Gastroesophageal sphincter (tissue), 3 donors: Measurements from ENCODE around the gene TET2.

Source experiments
- CTCF ChIP-seq, 4 experiments: fragments of 200-600 bp in 2 of 4; fragments of 450-650 bp in 2 of 4; sonication (generic) in 1 of 4; IDR thresholded peaks; one replicate each; pipeline ENCODE4 v1.5.1; 2017 to 2019; ENCODE audit warnings: antibody characterized with exemption in 4 of 4, mild to moderate bottlenecking in 2 of 4, moderate library complexity in 2 of 4
- EP300 ChIP-seq: sonication (generic); formaldehyde crosslinking; IDR thresholded peaks from one replicate; pipeline ENCODE4 v1.6.1; 2017; ENCODE audit warnings: antibody characterized with exemption, mild to moderate bottlenecking
- POLR2A ChIP-seq, 2 donors: fragments of 450-650 bp; IDR thresholded peaks; one replicate each; pipeline ENCODE4 v1.6.1; 2017; ENCODE audit warnings: antibody characterized with exemption in 2 of 2, mild to moderate bottlenecking in 2 of 2, moderate library complexity in 1 of 2
- POLR2AphosphoS5 ChIP-seq: sonication (generic); formaldehyde crosslinking; IDR thresholded peaks from one replicate; pipeline ENCODE4 v1.6.1; 2017; ENCODE audit warnings: antibody characterized with exemption

DNA sequence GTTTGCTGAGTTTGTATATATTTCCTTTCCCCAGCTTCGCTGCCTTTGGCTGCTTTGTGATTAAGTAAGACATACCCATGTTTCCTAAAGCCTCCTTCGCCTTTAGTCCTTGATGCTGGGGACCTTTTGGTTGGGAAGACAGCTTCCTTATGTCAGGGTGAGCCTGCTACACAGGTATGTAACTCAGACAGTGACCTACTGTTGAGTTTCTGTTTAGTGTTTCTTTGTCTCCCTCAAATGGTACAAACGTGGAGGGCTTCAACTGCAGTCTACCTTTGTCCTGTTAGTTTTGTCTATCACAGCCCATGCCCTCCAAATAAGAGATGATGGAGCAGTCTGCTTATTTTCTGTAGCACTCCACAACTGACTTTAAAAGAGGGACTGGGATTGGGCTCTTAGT, 59.5 kb downstream of the TET2 start:
- TF ChIP-seq CTCF (IDR thresholded peaks at IDR 0.05) (no peak), EP300 (no peak), POLR2AphosphoS5 (no peak), POLR2A (IDR thresholded peaks at IDR 0.05) (no peak)
